ENCODE data around the gene ARHGAP12.

DNA sequence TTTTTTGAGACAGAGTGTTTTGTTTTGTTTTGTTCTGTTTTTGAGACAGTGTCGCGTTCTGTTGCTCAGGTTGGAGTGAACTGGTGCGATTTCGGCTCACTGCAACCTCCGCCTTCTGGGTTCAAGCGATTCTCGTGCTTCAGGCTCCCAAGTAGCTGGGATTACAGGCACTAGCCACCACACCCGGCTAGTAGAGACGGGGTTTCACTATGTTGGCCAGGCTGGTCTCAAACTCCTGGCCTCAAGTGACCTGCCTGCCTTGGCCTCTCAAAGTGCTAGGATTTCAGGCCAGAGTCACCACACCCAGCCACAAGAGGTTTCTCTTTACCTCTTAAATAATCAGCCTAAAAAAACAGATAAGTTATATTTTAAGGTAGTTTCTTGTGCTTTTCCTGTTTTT is 8.7 kb upstream of the ARHGAP12 start:
- TF ChIP-seq, protein P1, sequence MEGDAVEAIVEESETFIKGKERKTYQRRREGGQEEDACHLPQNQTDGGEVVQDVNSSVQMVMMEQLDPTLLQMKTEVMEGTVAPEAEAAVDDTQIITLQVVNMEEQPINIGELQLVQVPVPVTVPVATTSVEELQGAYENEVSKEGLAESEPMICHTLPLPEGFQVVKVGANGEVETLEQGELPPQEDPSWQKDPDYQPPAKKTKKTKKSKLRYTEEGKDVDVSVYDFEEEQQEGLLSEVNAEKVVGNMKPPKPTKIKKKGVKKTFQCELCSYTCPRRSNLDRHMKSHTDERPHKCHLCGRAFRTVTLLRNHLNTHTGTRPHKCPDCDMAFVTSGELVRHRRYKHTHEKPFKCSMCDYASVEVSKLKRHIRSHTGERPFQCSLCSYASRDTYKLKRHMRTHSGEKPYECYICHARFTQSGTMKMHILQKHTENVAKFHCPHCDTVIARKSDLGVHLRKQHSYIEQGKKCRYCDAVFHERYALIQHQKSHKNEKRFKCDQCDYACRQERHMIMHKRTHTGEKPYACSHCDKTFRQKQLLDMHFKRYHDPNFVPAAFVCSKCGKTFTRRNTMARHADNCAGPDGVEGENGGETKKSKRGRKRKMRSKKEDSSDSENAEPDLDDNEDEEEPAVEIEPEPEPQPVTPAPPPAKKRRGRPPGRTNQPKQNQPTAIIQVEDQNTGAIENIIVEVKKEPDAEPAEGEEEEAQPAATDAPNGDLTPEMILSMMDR (conservative IDR thresholded peaks at IDR 0.05; ENCODE audit: low read length): no peak
- TF ChIP-seq EZH2phosphoT487 (IDR thresholded peaks at IDR 0.05; ENCODE audit: borderline replicate concordance): no peak

Measured in Loucy (cell line).